Islet precursor cell (in vitro differentiated cells): Measurements from ENCODE around the gene KRTAP4-11.
"Not testable (repeated sequence)": the region's sequence is repeated elsewhere in the genome, so short reads cannot be mapped to it uniquely, and the experiment has no call there.

ENCODE experiments used
- DNase-seq: peaks from one replicate; pipeline ENCODE4 v3.0.0-alpha.2; 2018

The KRTAP4-11 gene

DNA sequence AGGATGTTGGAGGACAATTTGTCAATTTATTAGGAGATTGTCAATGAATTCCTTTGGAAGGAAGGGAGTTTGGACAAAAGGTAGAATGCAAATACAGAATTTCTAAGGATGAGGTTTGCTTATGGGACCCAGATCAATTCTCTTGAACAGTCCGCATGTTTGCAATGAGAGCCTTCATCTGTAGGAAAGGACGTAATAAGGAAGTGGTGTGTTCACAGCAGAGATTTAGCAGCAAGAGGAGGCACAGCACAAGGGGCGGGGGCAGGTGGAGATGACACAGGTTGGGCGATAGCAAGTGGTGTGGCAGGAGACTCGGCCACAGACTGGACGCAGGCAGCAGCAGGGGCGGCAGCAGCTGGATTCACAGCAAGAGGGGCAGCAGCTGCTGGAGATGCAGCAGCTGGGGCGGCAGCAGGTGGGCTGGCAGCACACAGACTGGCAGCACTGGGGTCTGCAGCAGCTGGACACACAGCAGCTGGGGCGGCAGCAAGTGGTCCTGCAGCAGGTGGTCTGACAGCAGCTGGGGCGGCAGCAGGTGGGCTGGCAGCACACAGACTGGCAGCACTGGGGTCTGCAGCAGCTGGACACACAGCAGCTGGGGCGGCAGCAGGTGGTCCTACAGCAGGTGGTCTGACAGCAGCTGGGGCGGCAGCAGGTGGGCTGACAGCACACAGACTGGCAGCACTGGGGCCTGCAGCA is 5.3 kb upstream of the KRTAP4-11 start:
- not testable (repeated sequence) for DNase-seq

DNA sequence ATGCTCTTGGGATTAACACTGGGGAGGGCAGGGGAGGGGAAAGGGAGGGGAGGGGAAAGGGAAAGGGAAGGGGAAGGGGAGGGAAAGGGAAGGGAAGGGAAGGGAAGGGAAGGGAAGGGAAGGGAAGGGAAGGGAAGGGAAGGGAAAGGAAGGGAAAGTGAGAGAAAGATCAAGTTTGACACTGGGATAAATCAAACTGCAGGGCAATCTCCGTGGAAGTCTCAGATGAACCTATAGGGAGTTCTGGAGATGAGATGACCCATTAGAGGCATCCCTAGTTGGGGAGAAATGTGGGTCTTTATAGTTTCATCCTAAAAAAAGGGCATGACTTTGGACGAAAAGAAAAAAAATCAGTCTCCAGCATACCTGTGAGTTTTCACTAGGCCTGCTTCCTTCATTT is 3.6 kb upstream of the KRTAP4-11 start:
- no peak for DNase-seq

DNA sequence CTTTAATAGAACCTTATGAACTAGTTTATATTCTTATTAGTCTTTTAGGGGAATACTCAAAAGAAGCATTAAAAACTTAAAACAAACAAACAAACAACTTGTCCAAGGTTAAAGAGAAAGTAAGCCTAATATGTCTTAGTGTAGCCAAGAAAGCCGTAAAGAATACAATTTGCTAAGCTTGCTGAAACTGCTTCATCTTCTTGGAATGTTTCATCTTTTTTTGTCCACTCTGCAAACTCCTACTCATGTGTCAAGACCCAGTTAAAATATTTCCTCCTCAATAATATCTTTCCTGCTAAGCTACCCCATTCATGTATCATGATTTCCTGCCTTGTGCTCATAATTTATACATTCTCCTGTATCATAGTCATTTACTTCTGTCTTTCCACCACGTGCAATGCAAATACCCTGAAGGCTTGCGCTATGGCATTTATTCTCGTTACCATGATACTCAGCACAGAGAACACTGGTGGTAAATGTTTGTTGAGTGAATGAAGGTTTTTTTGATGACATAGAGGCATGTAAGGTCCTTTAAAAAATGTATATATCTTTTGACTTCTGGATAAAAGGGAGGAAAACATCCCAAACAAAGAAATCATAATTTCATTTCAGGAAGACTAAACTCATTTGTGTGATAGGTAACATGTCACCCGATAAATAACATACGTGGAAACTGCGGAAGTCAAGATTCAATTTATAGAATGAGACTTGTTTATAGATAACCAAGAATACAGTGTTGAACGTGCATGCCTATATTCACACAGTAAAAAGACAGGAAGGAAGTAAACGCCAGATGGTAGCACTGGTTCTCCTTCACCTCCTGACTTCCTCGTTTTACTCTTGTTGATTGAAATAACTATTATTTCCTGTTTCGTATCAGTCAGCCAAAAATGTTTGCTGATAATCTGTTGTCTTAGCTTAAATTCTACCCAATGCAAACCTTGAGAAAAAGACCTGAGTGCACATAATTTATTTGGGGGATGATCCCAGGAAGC is 1.8 kb upstream of the KRTAP4-11 start:
- DNase-seq = not testable (repeated sequence)

DNA sequence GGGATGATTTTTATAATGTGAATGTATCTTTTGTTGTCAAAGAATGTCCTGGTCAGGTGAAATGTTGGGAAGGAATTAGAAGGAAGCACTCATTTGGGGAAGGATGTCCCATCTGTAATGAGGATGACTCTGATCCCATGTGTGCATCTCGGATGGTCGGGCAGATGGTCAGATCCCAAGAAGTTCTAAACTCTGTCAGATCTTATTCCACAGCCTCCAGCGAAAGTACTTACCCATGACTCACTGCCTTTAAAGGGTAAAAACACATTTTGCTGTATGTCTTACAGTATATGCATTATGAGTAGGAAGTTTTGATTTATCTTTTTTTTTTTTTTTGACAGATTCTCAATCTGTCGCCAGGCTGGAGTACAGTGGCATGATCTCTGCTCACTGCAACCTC is 548 bp upstream of the KRTAP4-11 start:
- no peak for DNase-seq

DNA sequence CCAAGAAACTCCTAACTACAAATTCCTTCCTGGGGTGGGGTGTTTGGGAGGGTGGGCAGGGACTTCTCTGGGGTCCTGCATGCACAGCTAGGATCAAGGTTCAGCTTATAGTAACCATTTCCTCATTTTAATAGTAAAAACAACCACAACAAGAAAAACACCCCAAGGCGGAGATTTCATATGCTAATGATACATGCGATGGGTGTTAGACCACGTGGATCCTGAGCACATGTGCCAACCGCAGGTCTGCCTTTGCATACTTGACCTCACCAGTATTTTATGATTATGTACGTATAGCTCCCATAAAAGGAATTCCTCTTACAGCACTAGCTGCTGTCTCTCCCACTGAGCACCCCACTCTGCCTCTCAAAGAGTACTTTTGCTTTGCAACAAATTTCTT is 1.9 kb downstream of the KRTAP4-11 start:
- DNase-seq = no peak

DNA sequence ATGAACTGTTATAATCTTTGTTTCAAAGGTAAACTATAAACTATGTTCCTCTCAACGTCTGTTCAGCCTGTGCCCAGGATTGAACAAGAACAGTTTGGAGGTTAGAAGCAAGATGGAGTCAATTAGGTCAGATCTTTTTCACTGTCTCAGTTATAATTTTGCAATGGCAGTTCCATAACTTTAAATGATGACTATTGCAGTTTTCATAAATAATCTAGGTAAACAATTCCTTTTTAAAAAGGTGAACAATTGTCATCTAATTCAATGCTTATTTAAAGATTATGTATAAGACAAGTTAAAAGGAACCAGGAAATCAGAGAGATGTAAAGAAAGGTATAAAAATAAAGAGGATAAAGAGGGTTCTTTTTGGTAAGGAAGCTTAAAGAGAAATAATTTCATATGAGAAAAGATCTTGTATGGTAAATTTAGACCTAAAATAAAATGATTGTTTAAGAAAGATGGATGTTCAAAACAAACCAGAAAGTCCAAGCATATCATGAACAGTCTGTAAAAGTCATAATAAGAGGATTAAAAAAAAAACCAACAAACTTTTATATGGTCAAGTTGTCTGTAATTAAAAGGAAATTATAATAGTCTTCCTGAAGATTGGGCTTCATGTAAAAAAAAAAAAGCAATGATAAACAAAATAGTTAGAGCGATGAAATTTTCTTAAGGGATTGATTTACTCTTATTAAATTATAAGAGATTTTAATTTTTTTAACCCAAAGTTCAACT is 6.9 kb downstream of the KRTAP4-11 start:
- DNase-seq = no peak

DNA sequence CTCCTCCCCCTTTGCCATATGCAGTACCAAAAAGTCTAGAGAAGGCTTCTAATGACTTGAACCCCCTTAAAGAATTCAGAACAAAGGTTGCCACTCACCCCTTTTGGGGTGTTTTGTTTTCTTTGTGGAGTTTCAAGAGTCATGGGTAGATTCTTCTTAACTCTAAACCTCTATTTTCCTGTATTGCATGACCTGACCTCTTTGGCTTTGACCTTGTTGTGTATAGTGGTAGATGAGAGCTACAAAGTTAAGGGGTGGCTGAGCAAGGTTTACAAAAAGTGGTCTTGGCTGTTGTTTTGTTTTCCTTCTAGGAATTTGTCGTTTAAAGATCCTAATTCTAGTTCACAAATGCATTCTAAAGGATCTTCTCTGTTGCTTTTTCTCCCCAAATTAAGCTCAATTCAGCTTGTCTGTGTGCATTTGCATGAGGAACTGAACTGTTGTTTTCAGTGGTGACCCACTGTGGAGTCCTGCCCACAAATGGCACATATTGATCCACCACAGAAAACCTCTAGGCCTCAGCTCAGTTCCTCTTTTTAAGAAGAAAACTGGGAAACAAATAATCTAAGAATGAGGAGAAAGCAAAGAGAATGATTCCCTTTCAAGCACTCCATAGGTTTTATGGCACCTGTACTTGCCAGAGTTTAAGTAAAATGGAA is 9.3 kb downstream of the KRTAP4-11 start:
- not testable (repeated sequence) for DNase-seq

DNA sequence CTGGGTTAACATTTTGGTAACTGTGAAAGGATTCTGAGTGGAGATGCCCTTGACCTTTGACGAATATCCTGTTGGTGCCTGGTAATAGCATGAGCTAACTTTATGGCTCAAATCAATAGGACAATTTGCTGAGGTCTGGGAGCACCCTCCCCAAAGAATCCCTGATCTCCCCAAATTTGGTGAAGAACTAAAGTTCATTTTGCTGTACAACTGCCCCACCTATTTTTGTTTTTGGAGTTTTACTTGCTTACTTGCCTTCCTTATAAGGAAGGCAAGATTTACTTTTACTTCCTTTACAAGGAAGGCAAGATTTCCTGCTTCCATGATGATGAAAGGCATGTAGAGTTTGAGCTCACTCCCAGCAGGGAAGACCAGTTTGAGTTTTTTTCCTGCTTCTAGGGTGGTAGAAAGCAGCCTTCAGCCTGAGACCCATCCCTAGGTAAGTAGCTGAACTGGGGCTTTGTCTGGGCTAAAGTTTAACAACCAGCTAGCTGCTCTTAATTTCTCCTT is 10.2 kb downstream of the KRTAP4-11 start:
- DNase-seq = no peak

DNA sequence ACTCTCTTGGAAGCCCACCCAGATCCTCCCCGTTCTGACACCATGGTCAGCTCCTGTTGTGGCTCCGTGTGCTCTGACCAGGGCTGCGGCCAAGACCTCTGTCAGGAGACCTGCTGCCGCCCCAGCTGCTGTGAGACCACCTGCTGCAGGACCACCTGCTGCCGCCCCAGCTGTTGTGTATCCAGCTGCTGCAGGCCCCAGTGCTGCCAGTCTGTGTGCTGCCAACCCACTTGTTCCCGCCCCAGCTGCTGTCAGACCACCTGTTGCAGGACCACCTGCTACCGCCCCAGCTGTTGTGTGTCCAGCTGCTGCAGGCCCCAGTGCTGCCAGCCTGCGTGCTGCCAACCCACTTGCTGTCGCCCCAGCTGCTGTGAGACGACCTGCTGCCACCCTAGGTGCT is 12.8 kb downstream of the KRTAP4-11 start, which contains the start of gene KRTAP4-9:
TSS of gene KRTAP4-9 (plus strand) at position 43 of the 400 bp plus-strand sequence. CDS start at position 43, 0 bp downstream.
- not testable (repeated sequence) for DNase-seq

DNA sequence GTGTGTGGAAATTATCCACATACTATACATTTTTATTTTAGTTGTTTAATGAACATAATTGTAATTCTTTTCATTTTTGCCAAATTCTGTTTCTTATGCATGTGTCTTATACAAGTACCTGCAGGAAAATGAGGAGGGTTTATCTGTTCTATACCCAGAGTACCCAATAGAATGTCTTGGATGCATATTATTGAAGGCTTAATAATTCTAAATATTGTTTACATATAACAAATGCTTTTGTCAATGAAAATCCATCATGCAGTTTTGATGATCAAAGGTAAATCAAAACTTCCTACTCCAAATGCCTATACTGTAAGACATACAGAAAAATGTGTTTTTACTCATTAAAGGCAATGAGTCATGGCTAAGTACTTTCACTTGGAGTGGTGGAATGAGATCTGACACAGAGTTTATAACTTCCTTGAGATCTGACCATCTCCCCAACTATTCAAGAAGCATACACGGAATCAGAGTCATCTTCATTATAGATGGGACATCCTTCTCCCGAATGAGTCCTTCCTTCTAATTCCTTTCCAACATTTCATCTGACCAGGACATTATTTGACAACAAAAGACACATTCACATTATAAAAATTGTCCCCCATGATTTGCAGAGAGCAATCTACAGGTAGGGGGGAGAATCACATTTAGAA is 13.7 kb downstream of the KRTAP4-11 start:
- not testable (repeated sequence) for DNase-seq

DNA sequence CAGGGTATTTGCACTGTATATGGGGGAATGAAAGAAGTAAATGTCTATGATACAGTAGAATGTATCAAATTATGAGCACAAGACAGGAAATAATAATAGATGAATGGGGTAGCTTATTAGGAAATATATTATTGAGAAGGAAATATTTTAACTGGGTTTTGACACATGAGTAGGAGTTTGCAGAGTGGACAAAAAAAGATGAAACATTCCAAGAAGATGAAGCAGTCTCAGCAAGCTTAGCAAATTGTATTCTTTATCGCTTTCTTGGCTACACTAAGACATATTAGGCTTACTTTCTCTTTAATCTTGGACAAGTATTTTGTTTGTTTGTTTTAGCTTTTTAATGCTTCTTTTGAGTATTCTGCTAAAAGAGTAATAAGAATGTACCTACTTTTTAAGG is 14.3 kb downstream of the KRTAP4-11 start:
- DNase-seq = no peak

DNA sequence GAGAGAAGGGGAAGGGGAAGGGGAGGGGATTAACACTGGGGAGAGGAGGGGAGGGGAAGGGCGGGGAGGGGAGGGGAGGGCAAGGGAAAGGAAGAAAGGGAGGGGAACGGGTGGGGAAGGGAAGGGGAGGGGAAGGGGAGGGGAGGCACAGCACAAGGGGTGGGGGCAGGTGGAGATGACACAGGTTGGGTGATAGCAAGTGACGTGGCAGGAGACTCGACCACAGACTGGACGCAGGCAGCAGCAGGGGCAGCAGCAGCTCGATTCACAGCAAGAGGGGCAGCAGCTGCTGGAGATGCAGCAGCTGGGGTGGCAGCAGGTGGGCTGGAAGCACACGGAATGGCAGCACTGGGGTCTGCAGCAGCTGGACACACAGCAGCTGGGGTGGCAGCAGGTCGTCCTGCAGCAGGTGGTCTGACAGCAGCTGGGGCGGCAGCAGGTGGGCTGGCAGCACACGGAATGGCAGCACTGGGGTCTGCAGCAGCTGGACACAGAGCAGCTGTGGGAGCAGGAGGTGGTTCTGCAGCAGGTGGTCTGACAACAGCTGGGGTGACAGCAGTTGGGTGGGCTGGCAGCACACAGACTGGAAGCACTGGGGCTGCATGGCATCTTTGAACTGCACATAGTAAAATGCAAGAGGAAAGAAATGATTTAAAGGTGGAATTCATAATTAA is 16.4 kb downstream of the KRTAP4-11 start, which contains the start of gene KRTAP4-16:
TSS of gene KRTAP4-16 (minus strand) at position 624 of the 674 bp plus-strand sequence. CDS start at position 624, 0 bp downstream.
- DNase-seq = no peak

DNA sequence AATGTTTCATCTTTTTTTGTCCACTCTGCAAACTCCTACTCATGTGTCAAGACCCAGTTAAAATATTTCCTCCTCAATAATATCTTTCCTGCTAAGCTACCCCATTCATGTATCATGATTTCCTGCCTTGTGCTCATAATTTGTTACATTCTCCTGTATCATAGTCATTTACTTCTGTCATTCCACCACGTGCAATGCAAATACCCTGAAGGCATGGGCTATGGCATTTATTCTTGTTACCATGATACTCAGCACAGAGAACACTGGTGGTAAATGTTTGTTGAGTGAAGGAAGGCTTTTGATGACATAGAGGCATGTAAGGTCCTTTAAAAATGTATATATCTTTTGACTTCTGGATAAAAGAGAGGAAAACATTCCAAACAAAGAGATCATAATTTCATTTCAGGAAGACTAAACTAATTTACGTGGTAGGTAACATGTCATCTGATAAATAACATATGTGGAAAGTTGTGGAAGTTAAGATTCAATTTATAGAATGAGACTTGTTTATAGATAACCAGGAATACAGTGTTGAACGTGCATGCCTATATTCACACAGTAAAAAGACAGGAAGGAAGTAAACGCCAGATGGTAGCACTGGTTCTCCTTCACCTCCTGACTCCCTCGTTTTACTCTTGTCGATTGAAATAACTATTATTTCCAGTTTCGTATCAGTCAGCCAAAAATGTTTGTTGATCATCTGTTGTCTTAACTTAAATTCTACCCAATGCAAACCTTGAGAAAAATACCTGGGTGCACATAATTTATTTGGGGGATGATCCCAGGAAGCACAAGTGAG is 18.3 kb downstream of the KRTAP4-11 start:
- DNase-seq = not testable (repeated sequence)

DNA sequence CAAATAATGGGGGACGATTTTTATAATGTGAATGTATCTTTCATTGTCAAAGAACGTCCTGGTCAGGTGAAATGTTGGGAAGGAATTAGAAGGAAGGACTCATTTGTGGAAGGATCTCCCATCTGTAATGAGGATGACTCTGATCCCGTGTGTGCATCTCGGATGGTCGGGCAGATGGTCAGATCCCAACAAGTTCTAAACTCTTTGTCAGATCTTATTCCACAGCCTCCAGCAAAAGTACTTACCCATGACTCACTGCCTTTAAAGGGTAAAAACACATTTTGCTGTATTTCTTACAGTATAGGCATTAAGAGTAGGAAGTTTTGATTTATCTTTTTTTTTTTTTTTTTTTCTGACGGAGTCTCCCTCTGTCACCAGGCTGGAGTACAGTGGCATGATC is 19.7 kb downstream of the KRTAP4-11 start:
- no peak for DNase-seq

DNA sequence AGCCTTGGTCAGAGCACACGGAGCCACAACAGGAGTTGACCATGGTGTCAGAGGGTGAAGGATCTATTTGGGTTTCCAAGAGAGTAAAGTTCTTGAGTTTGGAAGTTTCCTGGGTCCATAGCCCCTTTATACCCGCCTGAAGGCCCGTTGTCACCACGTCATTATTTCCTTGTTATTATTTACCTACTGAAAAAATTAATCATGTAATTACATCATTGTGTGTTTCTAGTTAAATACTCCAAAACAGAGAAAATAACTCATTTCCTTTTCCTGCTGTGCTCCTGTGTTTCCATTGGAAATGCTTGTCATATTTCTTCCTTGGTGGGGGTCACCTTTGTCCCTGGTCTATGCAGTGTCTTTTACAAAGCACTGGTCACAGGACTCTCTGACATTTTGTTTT is 20.1 kb downstream of the KRTAP4-11 start, which contains the start of gene KRTAP4-8:
TSS of gene KRTAP4-8 (minus strand) at position 101 of the 400 bp plus-strand sequence. CDS start at position 43, 58 bp downstream.
- DNase-seq = no peak

DNA sequence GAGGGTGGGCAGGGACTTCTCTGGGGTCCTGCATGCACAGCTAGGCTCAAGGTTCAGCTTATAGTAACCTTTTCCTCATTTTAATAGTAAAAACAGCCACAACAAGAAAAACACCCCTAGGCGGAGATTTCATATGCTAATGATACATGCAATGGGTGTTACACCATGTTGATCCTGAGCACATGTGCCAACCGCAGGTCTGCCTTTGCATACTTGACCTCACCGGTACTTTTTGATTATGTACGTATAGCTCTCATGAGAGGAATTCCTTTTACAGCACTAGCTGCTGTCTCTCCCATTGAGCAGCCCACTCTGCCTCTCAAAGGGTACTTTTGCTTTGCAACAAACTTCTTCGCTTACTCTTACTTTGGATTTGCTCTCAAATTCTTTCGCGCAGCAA is 22.1 kb downstream of the KRTAP4-11 start:
- DNase-seq = no peak

DNA sequence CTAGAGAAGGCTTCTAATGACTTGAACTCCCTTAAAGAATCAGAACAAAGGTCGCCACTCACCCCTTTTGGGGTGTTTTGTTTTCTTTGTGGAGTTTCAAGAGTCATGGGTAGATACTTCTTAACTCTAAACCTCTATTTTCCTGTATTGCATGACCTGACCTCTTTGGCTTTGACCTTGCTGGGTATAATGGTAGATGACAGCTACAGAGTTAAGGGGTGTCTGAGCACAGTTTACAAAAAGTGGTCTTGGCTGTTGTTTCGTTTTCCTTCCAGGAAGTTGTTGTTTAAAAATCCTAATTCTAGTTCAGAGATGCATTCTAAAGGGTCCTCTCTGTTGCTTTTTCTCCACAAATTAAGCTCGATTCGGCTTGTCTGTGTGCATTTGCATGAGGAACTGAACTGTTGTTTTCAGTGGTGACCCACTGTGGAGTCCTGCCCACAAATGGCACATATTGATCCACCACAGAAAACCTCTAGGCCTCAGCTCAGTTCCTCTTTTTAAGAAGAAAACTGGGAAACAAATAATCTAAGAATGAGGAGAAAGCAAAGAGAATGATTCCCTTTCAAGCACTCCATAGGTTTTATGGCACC is 29.3 kb downstream of the KRTAP4-11 start:
- not testable (repeated sequence) for DNase-seq

DNA sequence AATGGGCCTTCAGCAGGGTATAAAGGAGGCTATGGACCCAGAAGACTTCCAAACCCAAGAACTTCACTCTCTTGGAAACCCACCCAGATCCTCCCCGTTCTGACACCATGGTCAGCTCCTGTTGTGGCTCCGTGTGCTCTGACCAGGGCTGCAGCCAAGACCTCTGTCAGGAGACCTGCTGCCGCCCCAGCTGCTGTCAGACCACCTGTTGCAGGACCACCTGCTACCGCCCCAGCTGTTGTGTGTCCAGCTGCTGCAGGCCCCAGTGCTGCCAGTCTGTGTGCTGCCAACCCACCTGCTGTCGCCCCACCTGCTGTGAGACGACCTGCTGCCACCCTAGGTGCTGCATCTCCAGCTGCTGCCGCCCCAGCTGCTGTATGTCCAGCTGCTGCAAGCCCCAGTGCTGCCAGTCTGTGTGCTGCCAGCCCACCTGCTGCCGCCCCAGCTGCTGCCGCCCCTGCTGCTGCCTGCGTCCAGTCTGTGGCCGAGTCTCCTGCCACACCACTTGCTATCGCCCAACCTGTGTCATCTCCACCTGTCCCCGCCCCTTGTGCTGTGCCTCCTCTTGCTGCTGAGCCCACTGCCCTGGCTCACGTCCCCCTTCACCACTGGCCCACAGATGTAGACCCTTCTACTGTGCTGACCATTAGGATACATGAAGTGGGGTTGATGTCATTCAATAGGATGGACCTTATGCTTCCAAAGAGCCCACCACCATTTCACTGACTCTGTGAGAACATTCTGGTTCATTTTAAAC is 33.9 kb downstream of the KRTAP4-11 start, which contains the start of gene KRTAP4-7:
TSS of gene KRTAP4-7 (plus strand) at position 51 of the 757 bp plus-strand sequence. CDS start at position 108, 57 bp downstream.
- not testable (repeated sequence) for DNase-seq
